ENCODE data around the gene FAM168A. TPM values are rescaled to one million over a fixed set of nuclear protein-coding genes. Genes with fewer than 3 reads are reported as not detected.

The FAM168A gene
- total RNA-seq, 1 donor from 2014 or later, result 9.7 TPM

GRCh38 chr11:73402834-73403185, 195.1 kb downstream of the FAM168A start:
- peak; percentile 29 to 34 for DNase-seq (ENCODE audit: low read depth in 2 of 2)

- DNase-seq (ENCODE audit: low read depth in 2 of 2), result no peak
Measured at GRCh38 chr11:73401924-73402833, 195.7 kb downstream of the FAM168A start.

DNA sequence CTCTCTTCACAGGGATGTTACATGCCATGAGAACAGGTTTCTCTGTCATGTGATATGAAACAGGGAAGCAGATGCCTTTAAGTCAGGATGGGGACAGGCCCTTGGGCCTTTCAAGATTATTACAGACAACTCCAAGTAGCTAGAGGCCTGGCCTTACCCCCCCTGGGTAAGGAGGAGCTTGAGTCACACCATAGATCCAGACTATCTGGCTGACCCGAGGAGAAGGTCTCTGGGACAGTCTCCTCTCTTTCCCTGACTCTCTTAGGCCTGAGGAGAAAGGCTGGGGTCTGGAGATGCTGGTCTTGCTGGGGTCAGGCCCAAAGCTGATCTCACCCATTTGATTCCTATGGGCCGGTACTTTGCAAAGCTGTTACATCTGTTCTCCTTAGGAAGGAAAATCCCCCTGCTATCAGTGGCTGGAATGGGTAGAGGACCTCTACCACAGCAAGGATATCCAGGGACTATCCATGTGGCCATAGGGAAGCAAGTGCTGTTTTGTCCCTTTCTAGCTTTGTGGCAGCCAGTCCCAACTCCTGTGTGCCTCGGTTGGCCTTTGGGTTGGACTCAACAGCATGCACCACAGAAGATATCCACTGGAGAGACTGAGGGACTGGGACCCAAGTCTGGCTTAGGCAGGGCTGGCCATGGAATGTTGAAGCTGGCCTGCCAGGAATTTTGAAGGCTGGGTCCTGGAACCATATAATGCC, 196.5 kb downstream of the FAM168A start:
- no peak for DNase-seq (ENCODE audit: low read depth in 2 of 2)

DNA sequence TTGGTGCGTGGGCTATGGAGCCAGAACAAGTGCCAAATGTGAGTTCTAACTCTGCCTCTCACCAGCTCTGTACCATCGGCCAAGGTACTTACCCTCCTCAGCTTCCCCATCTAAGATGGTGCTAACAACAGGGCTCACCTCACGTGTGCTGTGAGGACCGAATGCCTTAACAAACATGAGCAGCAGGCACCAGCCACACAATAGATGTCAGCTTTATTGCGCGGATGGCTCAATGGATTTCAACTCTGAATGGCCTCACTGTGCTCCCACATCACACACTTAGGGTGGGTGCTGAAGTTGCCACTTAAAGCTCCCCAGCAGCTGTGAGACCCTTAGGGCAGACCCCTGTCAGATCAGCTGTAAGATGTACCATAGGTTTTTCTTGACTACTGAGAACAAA, 197.6 kb downstream of the FAM168A start:
- DNase-seq (ENCODE audit: low read depth in 2 of 2), result no peak

GRCh38 chr11:73399636-73400035, 198.3 kb downstream of the FAM168A start:
- DNase-seq (ENCODE audit: low read depth in 2 of 2), result no peak

- peak in 1 of 2 donors; percentile 48 for DNase-seq (ENCODE audit: low read depth in 2 of 2)
Measured at GRCh38 chr11:73399159-73399590, 198.7 kb downstream of the FAM168A start.

GRCh38 chr11:73398721-73399120, 199.2 kb downstream of the FAM168A start:
- no peak for DNase-seq (ENCODE audit: low read depth in 2 of 2)

- DNase-seq (ENCODE audit: low read depth in 2 of 2), result no peak
Measured at GRCh38 chr11:73398132-73398526, 199.8 kb downstream of the FAM168A start.

DNA sequence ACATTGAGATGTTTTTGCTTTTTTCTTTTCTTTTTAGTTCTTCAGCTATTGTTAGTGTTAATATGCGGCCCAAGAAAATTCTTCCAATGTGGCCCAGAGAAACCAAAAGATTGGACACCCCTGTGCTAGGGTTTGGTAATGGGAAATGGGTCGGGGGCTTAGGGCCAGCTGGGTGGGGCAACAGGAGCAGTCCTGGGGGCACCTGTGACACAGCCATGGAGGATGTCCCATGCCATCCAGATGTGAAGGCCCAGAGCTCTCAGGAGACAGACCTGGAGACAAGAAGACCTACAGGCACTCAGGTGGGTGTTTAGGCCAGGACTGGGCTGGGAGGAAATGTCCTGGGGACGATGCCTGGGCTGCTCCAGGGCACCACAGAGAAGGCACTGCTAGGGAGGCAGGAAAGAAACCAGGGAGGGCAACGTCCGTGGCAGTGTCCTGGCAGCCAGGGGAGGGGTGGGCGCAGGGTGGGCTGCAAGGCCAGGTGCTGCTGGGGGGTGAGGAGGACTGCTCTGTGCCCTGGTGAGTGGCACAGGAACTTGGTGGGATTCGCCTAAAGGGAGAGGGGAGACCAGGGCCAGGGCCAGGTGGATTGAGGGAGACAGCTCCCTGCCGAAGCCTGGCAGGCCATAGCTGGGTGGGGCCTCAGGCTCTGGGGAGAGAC, 200.3 kb downstream of the FAM168A start:
- DNase-seq (ENCODE audit: low read depth in 2 of 2), result no peak

DNA sequence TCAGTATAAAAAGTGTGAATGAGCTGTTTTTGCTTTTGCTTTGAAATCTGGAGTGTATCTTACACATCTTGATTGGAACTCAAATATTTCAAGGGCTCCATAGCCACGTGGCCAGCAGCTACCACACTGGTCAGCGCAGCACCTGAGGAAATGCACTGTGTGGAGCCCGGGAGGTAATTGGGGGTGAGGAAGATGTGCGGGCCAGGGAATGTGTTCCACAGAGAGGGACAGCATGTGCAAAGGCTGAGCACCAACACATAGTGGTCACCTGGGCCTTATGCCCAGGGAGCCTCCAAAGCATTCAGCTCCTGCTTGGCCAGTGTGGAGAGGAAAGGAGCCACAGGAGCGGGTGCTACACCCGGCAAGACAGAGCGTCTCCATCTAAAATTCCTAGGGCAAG, 200.9 kb downstream of the FAM168A start:
- no peak for DNase-seq (ENCODE audit: low read depth in 2 of 2)

DNA sequence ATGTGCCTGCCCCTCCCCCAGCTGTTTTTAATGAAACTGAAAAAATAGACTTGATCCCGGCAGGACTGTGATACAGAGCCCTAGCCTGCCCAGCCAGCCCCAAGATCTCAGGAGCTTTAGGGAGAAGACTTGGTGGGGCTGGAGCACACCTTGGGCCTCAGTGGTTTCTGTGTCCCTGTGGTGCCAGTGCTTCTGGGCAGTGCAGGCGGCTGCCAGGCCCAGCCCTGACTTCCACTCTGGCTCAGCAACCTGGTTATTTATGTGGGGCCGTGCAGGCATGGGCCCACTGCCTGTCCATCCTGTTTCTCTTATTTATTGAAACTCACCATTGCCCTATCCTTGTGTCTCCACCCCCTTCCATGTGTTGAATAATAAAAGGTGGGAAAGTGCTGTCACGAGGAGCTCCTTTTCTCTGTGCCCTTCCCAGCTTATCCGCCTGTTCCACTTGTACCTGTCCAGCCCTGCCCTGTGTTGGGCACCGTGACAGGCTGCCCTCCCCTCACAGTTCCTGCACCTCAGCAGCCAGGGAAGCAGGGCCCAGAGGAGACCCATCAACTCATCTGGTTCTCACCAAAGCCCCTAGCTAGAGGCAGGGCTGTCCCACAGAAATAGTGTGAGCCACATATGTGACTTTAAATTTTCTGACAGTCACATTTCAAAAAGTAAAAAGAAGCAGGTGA, 201.5 kb downstream of the FAM168A start:
- no peak for DNase-seq (ENCODE audit: low read depth in 2 of 2)

DNA sequence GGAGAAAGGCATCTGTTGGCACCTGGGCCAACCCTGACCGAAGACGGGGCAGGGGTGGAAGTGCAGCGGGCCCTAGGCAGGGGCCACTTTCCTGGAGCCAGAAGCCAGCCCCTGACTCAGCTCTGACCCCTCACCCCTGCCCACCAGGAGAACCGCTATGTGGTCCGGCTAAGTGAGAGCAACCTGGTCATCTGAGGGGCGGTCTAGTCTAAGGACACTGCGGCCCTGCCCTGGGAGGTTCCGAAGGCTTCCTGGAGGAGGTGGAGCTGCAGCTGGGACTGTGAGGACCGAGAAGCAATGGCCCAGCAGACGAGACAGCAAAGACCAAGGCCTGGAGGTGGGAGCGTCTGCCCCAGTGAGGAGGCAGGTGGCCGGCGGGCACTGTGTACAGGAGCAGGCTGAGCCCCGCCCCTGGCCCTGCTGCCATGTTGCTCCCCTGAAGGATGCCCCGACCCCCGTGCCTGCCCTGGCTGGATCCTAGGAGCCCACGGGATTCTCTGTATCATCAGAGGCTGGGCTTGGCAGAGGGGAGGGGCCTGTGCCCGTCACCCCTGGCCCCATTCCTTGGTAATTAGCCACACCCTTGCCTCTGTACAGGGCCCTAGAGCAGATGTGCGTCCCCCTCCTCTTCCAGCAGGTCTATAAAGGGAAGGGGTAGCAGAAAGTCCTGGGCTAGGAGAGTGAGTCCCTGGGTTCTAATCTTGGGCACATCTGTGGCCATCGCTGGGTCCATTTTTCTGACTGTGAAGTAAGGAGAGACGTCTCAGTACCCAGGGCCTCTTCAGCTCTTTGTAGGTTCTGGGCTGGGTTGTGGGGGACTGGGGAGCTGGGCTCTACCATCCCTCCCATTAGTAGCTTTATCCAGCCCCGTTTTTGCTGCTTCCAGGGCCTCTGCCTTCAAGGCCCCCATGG, 202.4 kb downstream of the FAM168A start:
- no peak for DNase-seq (ENCODE audit: low read depth in 2 of 2)

DNA sequence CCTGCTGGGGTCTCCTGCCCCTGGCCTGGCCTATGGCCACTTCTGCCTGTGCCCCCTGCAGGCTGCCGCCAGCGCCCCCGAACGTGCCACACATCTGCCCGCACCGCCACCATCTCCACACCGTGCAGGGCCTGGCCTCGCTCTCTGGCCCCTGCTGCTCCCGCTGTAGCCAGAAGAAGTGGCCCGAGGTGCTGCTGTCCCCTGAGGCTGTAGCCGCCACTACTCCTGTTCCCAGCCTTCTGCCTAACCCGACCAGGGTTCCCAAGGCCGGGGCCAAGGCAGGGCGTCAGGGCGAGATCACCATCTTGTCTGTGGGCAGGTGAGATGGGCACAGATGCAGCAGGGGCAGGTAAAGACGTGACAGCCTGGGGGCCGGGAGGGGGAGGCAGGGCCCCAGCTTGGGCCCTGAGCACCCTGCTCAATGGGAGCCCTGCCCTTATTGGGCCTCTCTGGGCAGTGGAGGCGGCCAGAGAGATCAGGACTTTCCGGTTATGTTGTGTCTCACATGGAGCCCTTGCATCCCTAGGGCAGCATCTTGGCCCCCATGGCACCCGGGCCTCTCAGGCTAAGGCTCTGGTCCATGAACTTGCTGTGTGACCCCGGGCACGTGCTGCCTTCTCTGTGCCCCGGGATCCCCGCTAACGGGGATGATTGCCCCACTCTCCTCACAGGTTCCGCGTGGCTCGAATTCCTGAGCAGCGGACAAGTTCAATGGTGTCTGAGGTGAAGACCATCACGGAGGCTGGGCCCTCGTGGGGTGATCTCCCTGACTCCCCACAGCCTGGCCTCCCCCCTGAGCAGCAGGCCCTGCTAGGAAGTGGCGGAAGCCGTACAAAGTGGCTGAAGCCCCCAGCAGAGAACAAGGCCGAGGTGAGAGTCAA, 203.3 kb downstream of the FAM168A start:
- DNase-seq (ENCODE audit: low read depth in 2 of 2), result no peak

DNA sequence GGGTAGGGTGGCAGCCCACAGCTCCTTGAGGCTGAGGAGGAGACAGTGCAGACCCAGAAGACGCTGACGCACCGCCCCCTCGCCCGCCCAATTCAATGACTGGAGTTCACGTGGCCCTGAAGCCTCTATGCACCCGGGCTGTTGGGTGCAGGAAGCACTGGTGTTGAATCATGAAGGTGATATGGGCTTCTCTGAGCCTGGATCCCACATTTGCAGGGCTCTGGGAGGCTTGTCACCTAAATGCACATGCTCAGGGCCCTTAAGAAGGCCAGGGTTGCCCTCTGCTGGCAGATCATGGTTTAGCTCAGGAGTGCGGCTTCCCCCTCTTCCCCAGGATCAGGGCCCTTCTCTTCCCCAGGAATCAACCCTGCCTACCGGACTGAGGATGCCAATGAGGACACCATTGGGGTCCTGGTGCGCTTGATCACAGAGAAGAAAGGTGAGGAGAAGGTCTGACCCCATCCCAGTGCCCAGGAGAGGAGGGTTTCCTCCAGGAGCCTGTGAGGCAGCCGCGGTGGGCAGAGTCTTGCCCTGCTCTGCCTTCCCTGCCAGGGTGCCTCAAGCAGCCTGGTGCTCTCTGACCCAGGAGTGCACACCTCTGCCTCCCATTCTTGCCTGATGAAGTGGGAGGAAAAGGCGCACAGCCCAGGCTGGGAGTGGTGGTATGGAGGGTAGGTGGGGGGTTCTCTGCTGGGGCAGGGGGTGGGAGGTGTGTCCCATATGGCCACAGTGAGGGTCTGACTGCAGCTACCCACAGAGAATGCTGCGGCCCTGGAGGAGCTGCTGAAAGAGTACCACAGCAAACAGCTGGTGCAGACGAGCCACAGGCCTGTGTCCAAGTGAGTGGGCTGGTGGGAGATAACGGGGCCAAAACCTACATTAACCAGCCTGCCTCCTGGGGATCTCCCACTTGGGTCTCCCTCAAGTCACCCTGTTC, 204.2 kb downstream of the FAM168A start:
- DNase-seq (ENCODE audit: low read depth in 2 of 2), result peak; percentile 86 to 87

- peak; percentile 35 to 73 for DNase-seq (ENCODE audit: low read depth in 2 of 2)
Measured at GRCh38 chr11:73393011-73393380, 204.9 kb downstream of the FAM168A start.

GRCh38 chr11:73392108-73393010, 205.6 kb downstream of the FAM168A start:
- DNase-seq (ENCODE audit: low read depth in 2 of 2), result no peak

GRCh38 chr11:73391665-73392064, 206.2 kb downstream of the FAM168A start:
- no peak for DNase-seq (ENCODE audit: low read depth in 2 of 2)

Measured in lung microvascular endothelial cell (primary cell).